ENCODE results near the gene YAP1.

DNA sequence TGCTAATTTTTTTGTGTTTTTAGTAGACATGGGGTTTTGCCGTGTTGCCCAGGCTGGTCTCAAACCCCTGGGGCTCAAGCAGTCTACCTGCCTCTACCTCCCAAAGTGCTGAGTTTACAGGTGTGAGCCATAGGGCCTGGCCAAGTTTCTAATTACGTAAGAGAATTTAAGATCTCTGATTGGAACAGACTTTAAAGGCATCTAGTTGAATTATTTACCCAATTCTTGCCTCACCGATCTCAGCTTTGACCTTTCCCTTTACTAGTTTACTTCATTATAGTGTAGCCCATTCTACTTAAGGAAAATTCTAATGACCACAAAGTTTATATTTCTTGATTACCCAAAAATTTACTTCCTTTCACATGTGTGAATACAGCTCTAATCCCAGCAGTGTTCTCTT, 81.6 kb downstream of the YAP1 start:
- TF ChIP-seq, protein P1, sequence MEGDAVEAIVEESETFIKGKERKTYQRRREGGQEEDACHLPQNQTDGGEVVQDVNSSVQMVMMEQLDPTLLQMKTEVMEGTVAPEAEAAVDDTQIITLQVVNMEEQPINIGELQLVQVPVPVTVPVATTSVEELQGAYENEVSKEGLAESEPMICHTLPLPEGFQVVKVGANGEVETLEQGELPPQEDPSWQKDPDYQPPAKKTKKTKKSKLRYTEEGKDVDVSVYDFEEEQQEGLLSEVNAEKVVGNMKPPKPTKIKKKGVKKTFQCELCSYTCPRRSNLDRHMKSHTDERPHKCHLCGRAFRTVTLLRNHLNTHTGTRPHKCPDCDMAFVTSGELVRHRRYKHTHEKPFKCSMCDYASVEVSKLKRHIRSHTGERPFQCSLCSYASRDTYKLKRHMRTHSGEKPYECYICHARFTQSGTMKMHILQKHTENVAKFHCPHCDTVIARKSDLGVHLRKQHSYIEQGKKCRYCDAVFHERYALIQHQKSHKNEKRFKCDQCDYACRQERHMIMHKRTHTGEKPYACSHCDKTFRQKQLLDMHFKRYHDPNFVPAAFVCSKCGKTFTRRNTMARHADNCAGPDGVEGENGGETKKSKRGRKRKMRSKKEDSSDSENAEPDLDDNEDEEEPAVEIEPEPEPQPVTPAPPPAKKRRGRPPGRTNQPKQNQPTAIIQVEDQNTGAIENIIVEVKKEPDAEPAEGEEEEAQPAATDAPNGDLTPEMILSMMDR (IDR thresholded peaks at IDR 0.05; ENCODE audit: insufficient read depth, low read length, poor library complexity, severe bottlenecking) = no peak
- no peak for TF ChIP-seq EZH2phosphoT487 (conservative IDR thresholded peaks at IDR 0.05; ENCODE audit: low read length)
